ENCODE measurements around the gene ADPRS. TPM values are rescaled to one million over a fixed set of nuclear protein-coding genes. Genes with fewer than 3 reads are reported as not detected.

ADPRS gene
- total and polyA plus RNA-seq, 7 donors: 20.5 to 56.4 (median 40.2) TPM

DNA sequence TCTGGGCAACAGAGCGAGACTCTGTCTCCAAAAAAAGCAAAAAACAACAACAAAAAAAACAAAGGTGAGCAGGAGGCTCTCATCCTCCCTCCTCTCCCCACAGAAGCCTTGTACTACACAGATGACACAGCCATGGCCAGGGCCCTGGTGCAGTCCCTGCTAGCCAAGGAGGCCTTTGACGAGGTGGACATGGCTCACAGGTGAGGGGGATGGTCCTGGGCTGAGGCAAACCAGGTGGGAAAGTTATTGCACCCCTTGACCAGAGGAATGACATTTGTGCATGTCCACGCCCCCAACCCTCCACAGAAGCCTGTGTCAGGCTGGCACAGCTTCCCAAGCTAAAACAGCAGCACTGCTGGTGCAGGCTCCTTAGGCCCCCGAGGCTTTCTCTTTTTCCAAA lies 2.4 kb downstream of the ADPRS start:
- H3K36me3 ChIP-seq (ENCODE audit: insufficient read depth in 1 of 2, low read depth in 1 of 2): peaks cover 4 to 56% of the 10 kb centered on the region in 2 donors
- TF ChIP-seq, protein P1, sequence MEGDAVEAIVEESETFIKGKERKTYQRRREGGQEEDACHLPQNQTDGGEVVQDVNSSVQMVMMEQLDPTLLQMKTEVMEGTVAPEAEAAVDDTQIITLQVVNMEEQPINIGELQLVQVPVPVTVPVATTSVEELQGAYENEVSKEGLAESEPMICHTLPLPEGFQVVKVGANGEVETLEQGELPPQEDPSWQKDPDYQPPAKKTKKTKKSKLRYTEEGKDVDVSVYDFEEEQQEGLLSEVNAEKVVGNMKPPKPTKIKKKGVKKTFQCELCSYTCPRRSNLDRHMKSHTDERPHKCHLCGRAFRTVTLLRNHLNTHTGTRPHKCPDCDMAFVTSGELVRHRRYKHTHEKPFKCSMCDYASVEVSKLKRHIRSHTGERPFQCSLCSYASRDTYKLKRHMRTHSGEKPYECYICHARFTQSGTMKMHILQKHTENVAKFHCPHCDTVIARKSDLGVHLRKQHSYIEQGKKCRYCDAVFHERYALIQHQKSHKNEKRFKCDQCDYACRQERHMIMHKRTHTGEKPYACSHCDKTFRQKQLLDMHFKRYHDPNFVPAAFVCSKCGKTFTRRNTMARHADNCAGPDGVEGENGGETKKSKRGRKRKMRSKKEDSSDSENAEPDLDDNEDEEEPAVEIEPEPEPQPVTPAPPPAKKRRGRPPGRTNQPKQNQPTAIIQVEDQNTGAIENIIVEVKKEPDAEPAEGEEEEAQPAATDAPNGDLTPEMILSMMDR (IDR thresholded peaks at IDR 0.05): no peak

GRCh38 chr1:36091698-36092097 lies 3.0 kb downstream of the ADPRS start:
- ATAC-seq: no peak
- TF ChIP-seq, protein P1 (IDR thresholded peaks at IDR 0.05): no peak
- Histone ChIP-seq H3K36me3 (ENCODE audit: insufficient read depth in 1 of 2, low read depth in 1 of 2) (peaks cover 4 to 61% of the 10 kb centered on the region in 2 donors), H3K9me3 (no peaks in the 10 kb centered on the region), H3K27me3 (ENCODE audit: insufficient read depth in 3 of 3, low read length in 2 of 3) (no peaks in the 10 kb centered on the region), H3K4me1 (peaks cover 19% of the 10 kb centered on the region), H3K27ac (no peak overlapping the region), H3K4me3 (no peak overlapping the region)
- no peak for DNase-seq
- intact Hi-C loops (cut with DNase I): loop anchor here (10.0 kb wide), 2 partner anchors 123 to 333 kb away; no protein-coding TSS in a partner anchor
- WGBS, 3 donors: 88 to 96% (median 91%) methylated on average over 12 to 13 of the region's 13 CpGs

More for the DNA sequence above, 2.4 kb downstream of the ADPRS start:
- Histone ChIP-seq H3K27ac (no peak overlapping the region), H3K27me3 (ENCODE audit: insufficient read depth in 3 of 3, low read length in 2 of 3) (no peaks in the 10 kb centered on the region), H3K4me3 (no peak overlapping the region), H3K4me1 (peaks cover 19% of the 10 kb centered on the region), H3K9me3 (no peaks in the 10 kb centered on the region)
- DNase-seq: no peak
- intact Hi-C loops (cut with DNase I): loop anchor here (10.0 kb wide), 2 partner anchors 124 to 334 kb away; no protein-coding TSS in a partner anchor
- ATAC-seq: no peak
- WGBS, 3 donors: 86 to 96% (median 87%) methylated on average over 4 of the region's 4 CpGs

DNA sequence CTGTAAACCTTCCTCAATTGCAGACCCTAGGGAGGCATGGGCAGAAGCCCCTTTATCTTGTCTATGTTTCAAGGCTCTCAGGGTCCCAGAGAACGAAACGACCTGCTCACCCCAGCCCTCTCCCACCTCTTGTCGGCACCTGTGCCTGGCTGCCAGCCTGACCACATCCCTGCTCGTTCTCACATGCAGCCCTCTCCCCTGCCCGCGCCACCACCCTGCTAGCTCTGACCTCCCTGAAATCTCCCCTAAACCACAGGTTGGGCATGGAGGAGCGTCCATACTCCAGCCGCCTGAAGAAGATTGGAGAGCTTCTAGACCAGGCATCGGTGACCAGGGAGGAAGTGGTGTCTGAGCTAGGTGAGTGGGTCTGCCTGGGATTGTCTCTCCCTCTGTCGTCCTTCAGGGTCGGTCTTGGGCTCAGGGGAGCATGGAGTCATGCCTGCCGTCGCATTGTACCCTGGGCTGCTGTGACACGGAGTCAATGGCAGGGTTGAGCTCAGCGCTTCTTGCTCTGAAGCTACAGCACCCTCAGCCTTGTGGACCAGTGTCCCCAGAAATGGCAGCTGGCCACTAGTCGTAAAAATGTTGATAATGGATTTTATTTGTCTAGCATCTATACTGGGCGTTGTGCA lies 3.6 kb downstream of the ADPRS start:
- DNase-seq (no peak), ATAC-seq (no peak)
- H3K27ac ChIP-seq: no peak overlapping the region
- H3K27me3 ChIP-seq (ENCODE audit: insufficient read depth in 3 of 3, low read length in 2 of 3): no peaks in the 10 kb centered on the region
- peaks cover 4 to 61% of the 10 kb centered on the region in 2 donors for H3K36me3 ChIP-seq (ENCODE audit: insufficient read depth in 1 of 2, low read depth in 1 of 2)
- 88 to 94% (median 91%) methylated on average over 17 of the region's 17 CpGs for WGBS, 3 donors
- no peaks in the 10 kb centered on the region for H3K9me3 ChIP-seq
- intact Hi-C loops (cut with DNase I): loop anchor here (10.0 kb wide), 2 partner anchors 123 to 333 kb away; no protein-coding TSS in a partner anchor
- TF ChIP-seq, protein P1 (IDR thresholded peaks at IDR 0.05): no peak
- peaks cover 19% of the 10 kb centered on the region for H3K4me1 ChIP-seq
- no peak overlapping the region for H3K4me3 ChIP-seq

- Histone ChIP-seq H3K27ac (no peak overlapping the region), H3K27me3 (ENCODE audit: insufficient read depth in 3 of 3, low read length in 2 of 3) (no peaks in the 10 kb centered on the region), H3K4me3 (no peak overlapping the region), H3K9me3 (no peaks in the 10 kb centered on the region), H3K36me3 (ENCODE audit: insufficient read depth in 1 of 2, low read depth in 1 of 2) (peaks cover 4 to 61% of the 10 kb centered on the region in 2 donors), H3K4me1 (peaks cover 19% of the 10 kb centered on the region)
- intact Hi-C loops (cut with DNase I): loop anchor here (10.0 kb wide), 2 partner anchors 122 to 332 kb away; no protein-coding TSS in a partner anchor
- 85 to 93% (median 89%) methylated on average over 9 of the region's 9 CpGs for WGBS, 3 donors
- TF ChIP-seq, protein P1 (IDR thresholded peaks at IDR 0.05): no peak
- ATAC-seq: no peak
- no peak for DNase-seq
Measured at GRCh38 chr1:36092798-36093185, 4.1 kb downstream of the ADPRS start.
